Tibial artery (tissue), 4 donors: ENCODE measurements around the gene EPOP.

Experiments
- DNase-seq, 2 donors: peaks; one replicate each; pipeline ENCODE4 v3.0.0-alpha.2; 2019
- H3K27ac ChIP-seq, 2 donors: fragments of 200-600 bp; sonication (generic) in 1 of 2; 1 replicate in 1 of 2; 2 replicates in 1 of 2; pipeline ENCODE4 v1.5.1; 2018 to 2019; ENCODE audit warnings: mild to moderate bottlenecking in 1 of 2
- H3K27me3 ChIP-seq, 2 donors: fragments of 200-600 bp; sonication (generic) in 1 of 2; one replicate each; pipeline versions ENCODE4 v1.5.1 to v1.6.0; 2016 to 2019
- H3K36me3 ChIP-seq, 3 donors: fragments of 200-600 bp; sonication (generic) in 2 of 3; one replicate each; pipeline ENCODE4 v1.5.1; 2016 to 2019; ENCODE audit warnings: mild to moderate bottlenecking in 2 of 3
- H3K4me1 ChIP-seq, 4 donors: fragments of 200-600 bp; sonication (generic) in 2 of 4; 1 replicate in 3 of 4; 2 replicates in 1 of 4; pipeline ENCODE4 v1.5.1; 2016 to 2019
- H3K4me3 ChIP-seq, 2 donors: fragments of 200-600 bp; sonication (generic) in 1 of 2; 1 replicate in 1 of 2; 2 replicates in 1 of 2; pipeline ENCODE4 v1.5.1; 2018 to 2019; ENCODE audit warnings: mild to moderate bottlenecking in 2 of 2
- H3K9me3 ChIP-seq, 3 donors: fragments of 200-600 bp; sonication (generic) in 1 of 3; one replicate each; pipeline ENCODE4 v1.5.1; 2016 to 2019
- CTCF ChIP-seq, 2 experiments: fragments of 200-600 bp in 1 of 2; fragments of 450-650 bp in 1 of 2; IDR thresholded peaks; one replicate each; pipeline ENCODE4 v1.5.1; 2017 to 2019; ENCODE audit warnings: antibody characterized with exemption in 2 of 2, mild to moderate bottlenecking in 1 of 2, moderate library complexity in 1 of 2
- intact Hi-C: fragments of 100-400 bp; cut with DNase I; formaldehyde crosslinking; loops from one replicate; pipeline ENCODE4 v1.15.0; 2023; ENCODE audit warnings: low total_unique reads

The EPOP gene

GRCh38 chr17:38704606-38705522 lies 30.1 kb upstream of the EPOP start, which contains the start of gene MLLT6:
Gene MLLT6, plus strand, starts transcription at chr17:38705273. Its CDS starts 360 bp downstream, at chr17:38705633.
- Histone ChIP-seq H3K9me3 (no peaks in the 10 kb centered on the region), H3K36me3 (peaks cover 5 to 27% (median 18%) of the 10 kb centered on the region in 3 donors), H3K4me1 (peaks cover 3 to 43% (median 27%) of the 10 kb centered on the region in 4 donors), H3K4me3 (peak within 1 kb of the TSS; percentile 96 to 97), H3K27me3 (no peaks in the 10 kb centered on the region), H3K27ac (peak within 1 kb of the TSS; percentile 94 to 96)
- DNase-seq, result peak; percentile 84 to 89
- TF ChIP-seq CTCF (IDR thresholded peaks at IDR 0.05), result no peak
- intact Hi-C loops, result no loop called here

- intact Hi-C loops, result no loop called here
- peaks cover 0 to 18% (median 9%) of the 10 kb centered on the region in 3 donors for H3K36me3 ChIP-seq
- H3K27me3 ChIP-seq, result no peaks in the 10 kb centered on the region
- H3K4me3 ChIP-seq, result peak overlapping the region; percentile 96 to 97
- peak; percentile 68 to 88 for DNase-seq
- peak overlapping the region; percentile 94 to 96 for H3K27ac ChIP-seq
- H3K4me1 ChIP-seq, result peaks cover 3 to 43% (median 27%) of the 10 kb centered on the region in 4 donors
- TF ChIP-seq CTCF (IDR thresholded peaks at IDR 0.05), result no peak
- no peaks in the 10 kb centered on the region for H3K9me3 ChIP-seq
These were observed 29.2 kb upstream of the EPOP start for GRCh38 chr17:38703742-38704605.

- Histone ChIP-seq H3K27ac (peak overlapping the region; percentile 94 to 96), H3K4me1 (peaks cover 3 to 40% (median 27%) of the 10 kb centered on the region in 4 donors), H3K27me3 (no peaks in the 10 kb centered on the region), H3K9me3 (no peaks in the 10 kb centered on the region), H3K4me3 (peak overlapping the region; percentile 96 to 97), H3K36me3 (peaks cover 0 to 9% (median 7%) of the 10 kb centered on the region in 3 donors)
- no peak for TF ChIP-seq CTCF (IDR thresholded peaks at IDR 0.05)
- intact Hi-C loops, result no loop called here
- DNase-seq, result no peak
These were observed 28.4 kb upstream of the EPOP start for GRCh38 chr17:38702916-38703741.

- Histone ChIP-seq H3K36me3 (peaks cover 0 to 1% (median 0%) of the 10 kb centered on the region in 3 donors), H3K27me3 (no peaks in the 10 kb centered on the region), H3K4me3 (peak overlapping the region; percentile 96 to 97), H3K9me3 (no peaks in the 10 kb centered on the region), H3K4me1 (peaks cover 3 to 36% (median 24%) of the 10 kb centered on the region in 4 donors), H3K27ac (peak overlapping the region; percentile 94 to 96)
- peak; percentile 87 to 94 for DNase-seq
- intact Hi-C loops, result no loop called here
- TF ChIP-seq CTCF (IDR thresholded peaks at IDR 0.05), result no peak
These were observed 27.6 kb upstream of the EPOP start for GRCh38 chr17:38702166-38702915.
